Ramos (cell line): ENCODE measurements around the gene DCDC1.
"Not testable (repeated sequence)": the region's sequence is repeated elsewhere in the genome, so short reads cannot be mapped to it uniquely, and the experiment has no call there.

Source experiments
- in situ Hi-C: fragments of 300-500 bp; cut with MboI; formaldehyde crosslinking; loops from one replicate; pipeline ENCODE4 v1.14.3; 2022; ENCODE audit warnings: low sequenced_read_pairs; ENCODE audit not compliant: unreplicated experiment

DCDC1 gene

DNA sequence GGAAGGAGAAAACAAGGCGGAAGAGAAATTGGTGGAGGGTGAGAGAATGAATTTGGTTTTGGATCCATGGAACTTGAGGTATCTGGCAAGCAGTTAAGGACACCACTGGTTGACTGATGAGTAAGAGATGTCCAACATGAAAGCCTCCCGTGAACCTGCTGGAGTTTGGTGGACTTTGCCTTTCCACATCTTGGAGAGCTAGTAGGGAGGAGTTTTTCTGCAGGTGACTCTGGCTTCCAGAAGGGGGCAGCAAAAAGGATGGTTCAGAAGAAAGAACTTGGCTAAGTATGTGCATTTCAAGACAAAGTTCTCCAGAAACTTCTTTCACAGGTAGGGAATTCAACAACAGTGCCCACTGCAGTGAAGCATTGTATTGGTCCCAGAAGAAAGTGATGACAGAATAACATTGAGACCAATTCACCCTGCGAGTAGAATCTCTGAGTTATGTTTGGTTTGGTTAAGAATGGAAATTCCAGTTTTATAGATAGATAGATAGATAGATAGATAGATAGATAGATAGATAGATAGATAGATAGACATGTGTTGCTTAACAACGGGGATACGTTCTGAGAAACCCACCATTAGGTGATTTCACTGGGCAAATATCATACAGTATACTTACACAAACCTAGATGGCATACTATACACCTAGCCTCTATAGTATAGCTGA, 28.5 kb downstream of the DCDC1 start:
- in situ Hi-C loops, result no loop called here

DNA sequence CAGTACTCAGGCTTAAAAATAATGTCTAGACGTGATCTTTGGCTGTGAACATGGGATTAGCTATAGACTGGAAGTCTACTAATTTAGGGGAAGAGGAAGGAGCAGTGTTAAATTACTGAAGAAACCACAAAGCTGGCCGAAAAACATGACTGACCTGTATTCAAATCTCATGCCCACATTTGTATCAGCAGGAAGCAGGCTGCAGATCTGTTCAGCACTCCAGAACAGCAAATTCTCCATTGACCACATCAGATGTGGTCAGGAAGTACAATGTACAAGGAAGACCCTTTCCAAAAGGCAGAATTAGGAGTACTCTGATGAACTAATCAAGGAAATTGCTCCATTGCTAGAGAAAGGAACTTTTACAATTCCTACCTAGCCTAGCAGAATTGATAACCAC, 31.7 kb downstream of the DCDC1 start:
- in situ Hi-C loops, result no loop called here

DNA sequence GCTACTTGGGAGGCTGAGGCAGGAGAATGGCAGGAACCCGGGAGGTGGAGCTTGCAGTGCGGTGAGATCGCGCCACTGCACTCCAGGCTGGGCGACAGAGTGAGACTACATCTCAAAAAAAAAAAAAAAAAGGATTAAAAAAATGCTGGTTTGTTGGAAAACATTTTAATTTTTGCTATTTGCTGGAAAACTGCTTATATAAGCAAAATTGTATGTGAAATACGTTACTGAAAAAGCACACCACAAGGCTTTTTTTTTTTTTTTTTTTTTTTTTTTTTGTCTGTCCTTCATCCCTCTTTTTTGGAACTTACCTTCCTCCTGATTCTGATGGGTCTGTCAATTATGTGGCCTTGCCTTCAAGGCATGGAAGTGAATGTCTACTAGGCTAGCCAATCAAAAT, 40.8 kb downstream of the DCDC1 start:
- in situ Hi-C loops, result no loop called here

DNA sequence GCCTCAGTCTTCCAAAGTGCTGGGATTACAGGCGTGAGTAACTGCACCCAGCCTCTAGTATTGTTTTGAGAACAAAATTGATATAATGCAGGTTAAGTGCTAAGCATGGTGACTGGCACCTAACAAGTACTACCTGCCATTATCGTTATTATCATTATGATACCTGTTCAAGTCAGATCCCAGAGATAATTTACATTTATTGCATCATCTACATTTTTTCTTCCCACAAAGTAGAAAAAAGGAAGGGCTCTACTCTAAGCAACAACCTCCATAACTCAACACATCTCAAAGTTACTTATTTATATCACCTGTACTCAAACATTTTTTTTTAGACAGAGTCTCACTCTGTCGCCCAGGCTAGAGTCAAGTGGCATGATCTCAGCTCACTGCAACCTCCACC, 42.1 kb downstream of the DCDC1 start:
- in situ Hi-C loops, result no loop called here

DNA sequence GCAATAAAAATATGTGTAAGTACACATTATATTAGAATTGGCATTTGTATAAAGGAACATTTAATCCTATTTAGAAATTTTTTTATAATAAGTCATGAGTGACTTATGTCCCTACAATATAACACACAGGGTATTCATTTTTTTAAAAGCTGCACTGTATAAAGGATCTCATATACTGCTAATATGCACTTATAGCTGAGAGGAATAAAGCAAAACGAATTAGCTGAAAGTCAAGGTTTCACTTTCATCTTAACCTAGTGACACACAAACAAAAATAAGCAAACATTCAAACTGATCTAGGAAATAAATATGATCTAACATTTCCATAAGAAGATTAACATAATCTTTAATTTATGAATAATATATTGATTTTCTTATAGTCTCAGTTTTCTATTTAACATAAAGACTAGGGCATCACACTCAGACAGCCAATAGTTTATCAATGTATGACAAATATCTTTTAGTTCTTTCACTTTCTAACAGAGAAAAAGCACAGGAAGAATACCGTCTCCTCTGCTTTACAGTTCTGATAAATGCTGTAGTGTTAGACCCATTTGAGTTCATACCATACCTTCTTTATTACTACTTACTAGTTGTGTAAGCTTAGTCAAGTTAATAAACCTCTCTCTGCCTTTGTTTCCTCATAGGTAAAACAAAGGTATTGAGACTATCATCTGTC, 42.9 kb downstream of the DCDC1 start:
- in situ Hi-C loops, result no loop called here

DNA sequence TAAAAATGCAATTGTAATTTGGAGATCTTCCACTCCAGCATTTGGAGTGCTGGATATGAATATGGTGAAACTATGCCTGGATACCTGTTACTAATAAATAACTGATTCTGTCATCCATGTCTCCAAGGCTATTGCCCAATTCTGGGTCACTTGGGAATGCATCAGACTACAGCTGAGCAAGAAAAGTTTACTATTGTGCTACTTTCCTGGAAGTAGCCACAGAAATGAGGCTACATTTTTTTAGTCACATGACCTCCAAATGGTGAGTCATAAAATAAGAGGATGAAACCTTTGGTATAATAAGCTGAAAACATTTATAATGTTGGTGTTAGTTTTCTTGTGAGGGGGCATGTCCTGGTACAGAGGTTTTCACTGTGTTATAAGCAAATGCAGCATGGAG, 44.4 kb downstream of the DCDC1 start:
- in situ Hi-C loops, result no loop called here

DNA sequence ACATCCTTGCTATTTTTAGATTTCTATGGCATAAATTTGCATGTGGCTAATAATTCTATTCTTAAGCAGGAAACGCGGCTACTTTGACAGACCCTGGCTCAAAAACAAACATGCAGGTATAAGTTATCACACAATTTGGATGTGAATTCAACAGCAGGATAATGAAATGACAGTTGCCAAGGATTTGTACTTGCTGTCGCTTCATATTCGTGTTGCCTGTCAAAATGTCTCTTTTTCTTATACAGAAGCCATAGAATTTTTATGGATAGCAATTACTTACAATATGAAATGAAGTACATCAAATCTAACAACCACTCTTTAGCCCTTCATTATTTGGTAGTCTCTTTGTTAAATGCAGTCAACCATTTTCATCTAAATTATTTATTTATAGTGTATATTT, 46.4 kb downstream of the DCDC1 start:
- in situ Hi-C loops, result no loop called here

DNA sequence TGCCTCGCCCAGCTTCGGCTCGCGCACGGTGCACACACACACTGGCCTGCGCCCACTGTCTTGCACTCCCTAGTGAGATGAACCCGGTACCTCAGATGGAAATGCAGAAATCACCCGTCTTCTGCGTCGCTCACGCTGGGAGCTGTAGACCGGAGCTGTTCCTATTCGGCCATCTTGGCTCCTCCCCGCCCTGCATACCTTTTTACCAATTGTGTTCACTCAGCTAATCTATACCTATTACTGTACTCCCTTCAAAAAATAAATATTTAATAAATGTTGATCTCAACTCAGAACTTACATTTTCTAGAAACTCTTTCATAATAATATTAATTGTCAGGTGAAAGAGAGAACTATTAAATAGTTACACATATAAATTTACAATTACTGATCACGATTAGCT, 48.0 kb downstream of the DCDC1 start:
- in situ Hi-C loops, result not testable (repeated sequence)

DNA sequence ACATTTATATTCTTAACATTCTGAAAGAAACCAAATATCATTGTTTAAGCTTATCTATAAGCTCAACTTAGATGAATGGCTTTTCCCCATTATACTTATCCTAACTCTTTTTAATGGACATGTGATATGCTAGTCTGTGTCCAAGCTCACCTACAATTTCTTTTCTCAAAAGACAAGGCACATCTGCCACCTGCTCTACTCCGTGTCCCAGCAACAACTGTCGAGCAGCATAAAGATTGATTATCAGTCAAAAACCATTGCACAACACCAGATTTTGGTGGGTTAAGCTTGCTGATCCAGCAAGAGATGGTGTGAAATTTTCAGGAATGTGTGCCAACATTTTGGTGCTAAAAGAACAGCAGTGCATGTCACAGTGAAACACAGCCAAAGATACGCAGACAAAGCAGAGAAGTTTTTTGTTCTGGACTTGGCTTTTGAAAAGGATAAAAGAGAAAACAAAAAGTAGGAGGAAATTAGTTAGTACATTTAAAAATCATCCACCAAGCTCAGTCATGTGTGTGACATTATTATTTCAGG, 65.8 kb downstream of the DCDC1 start:
- in situ Hi-C loops, result no loop called here

DNA sequence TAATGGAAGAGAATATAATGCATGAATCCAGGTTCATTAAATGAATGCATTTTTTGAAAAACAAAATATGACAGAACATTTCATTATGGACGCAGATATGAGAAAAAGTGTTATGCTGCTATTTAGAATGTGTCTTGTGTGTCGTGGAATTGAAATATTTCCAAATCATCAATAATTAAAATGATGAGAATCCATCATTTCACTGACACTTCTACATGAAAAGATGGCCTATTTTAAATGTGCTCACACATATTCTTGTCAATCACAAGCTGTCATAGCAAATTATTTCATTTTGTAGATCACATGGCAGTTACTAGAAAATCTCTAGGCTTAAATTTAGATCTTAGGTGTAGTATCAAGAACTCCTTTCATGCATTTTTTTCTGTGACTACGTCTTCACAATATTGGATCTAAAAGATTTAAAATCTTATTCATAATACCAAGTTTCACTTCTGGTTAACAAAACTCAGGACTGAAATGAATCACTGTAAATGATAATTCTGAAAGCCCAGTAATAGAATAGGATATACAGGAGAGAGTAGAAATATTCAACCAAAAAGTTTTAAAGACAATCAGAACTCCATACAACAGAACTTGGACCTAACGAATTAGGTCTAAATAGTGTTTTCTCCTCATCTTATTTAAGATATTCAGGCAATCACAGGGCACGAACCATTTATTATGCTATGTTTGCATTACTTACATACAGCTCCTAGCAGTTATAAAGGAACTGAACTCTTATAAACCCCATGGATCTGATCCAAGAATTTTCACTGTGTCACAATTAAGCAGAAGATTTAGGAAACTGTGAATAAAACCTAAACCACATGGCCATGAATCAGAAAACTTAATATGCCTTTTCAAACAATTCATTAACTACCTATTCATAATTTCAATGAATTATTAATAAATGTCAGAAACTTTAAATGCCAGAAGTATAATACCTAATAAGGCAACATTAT, 67.7 kb downstream of the DCDC1 start:
- in situ Hi-C loops, result no loop called here

DNA sequence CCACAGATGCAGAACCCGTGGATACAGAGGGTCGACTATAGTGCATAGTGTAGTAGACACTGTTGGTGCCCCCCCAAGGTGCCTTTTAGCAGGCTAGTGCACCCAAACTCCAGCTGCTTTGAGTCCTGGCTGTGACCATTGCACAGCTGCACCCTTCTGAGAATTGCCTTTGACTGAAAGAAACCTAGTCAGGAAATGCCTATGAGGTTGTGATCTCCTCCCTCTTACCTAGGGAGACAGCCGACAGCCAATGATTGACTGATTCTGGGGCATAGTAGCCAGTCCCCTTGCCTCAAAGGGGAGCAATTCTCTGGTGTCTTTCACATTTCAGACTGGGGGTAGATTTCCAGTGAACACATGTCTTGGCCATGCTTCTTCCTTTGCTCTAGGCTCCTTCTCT, 74.2 kb downstream of the DCDC1 start:
- in situ Hi-C loops, result no loop called here

DNA sequence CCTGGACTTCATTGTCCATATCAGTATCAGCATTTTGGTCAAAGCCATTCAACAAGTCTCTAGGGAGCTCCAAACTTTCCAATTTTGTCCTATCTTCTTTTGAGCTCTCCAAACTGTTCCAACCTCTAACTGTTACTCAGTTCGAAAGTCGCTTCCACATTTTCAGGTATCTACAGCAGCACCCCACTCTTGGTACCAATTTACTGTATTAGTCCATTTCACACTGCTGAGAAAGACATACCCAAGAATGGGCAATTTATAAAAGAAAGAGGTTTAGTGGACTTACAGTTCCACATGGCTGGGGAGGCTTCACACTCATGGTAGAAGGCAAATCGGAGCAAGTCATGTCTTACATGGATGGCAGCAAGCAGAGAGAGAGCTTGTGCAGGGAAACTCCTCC, 96.0 kb downstream of the DCDC1 start:
- in situ Hi-C loops, result not testable (repeated sequence)

DNA sequence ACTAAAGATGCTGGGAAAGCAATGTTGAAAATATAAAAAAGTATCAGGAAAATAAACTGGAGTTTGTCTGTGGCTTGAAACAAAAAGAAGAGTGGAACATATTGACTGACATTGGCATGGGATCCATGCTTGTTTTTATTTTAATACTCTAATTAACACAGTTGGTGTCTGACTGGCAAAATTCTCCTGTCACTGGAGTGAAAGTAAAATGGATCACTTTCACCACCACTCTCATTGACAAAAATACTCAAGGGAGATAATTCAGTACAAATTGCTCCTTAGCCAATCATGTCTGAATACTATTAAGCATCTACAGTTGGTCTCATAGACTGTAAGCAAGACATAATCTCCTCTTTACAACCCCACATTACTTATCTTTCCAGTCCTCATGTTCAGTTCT, 101.8 kb downstream of the DCDC1 start:
- in situ Hi-C loops, result no loop called here

DNA sequence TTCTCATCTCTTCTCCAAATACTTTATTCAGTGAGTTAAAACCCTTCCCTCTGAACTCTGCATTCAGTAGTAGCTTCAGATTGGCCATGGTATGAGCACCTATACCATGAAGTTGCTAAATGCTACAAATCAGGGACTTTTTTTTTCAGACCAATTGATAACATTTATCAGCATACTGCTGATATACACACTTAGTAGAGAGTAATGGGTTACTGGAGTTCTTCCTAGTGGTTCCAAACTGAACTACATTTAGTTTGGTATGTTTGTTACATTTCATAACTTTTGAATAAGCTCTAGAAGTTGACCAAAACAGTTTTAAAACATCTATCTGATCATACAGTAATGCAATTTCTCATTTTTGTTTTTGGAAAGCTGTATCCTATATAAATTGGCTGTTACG, 104.7 kb downstream of the DCDC1 start:
- in situ Hi-C loops, result no loop called here

DNA sequence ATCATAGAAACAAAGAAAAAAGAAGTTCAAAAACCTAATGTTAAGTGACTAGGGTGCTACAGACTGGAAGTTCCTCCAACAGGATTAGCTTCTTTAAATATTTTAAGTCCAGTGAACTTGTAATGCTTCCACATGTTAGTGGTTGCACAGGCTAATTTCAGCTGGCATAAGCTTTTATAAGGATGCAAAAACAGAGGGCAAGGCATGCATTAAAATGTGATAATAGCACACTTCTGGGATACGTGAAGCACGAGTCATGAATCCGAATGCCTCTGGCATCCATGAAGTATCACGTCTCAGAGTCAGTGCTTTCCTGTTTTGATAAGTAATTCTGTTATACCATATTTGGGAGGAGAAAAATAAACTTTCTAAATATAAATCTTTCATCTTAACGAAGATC, 106.8 kb downstream of the DCDC1 start:
- in situ Hi-C loops, result no loop called here

DNA sequence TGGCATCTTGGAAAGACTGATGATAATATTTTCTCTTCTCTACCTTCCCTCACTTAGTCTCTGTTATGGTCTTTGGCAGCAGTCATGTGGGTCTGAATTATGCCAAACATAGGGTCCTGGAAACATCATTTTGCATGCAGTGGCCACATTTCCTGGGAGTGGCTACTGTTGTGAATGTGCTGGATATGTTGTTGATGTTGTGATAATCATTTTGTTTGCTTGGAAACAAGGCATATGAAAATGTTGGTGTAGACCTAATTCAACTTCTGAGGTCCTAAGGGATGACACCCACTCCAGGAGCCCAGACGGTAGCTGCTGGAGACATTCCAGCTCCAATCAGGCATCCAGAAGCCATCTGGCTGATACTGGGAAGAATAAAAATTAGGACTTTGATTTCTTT, 109.7 kb downstream of the DCDC1 start:
- in situ Hi-C loops, result no loop called here

DNA sequence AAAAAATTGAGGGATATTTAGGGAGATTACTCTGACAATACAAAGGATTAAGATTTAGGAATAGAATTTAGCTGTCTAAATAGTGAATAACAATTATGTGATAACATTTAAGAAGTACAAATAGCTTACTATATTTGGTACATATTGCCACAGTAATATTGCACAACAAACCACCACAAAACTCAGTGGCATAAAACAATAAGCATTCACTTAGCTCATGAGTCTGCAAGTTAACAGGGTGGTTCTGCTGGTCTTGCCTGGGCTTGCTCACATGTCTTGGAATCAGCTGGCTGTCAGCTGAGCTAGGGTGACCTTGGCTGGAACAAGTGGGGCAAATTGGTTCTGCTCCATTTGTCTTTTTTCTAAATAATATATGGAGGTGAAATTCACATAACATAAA, 115.1 kb downstream of the DCDC1 start:
- in situ Hi-C loops, result no loop called here

DNA sequence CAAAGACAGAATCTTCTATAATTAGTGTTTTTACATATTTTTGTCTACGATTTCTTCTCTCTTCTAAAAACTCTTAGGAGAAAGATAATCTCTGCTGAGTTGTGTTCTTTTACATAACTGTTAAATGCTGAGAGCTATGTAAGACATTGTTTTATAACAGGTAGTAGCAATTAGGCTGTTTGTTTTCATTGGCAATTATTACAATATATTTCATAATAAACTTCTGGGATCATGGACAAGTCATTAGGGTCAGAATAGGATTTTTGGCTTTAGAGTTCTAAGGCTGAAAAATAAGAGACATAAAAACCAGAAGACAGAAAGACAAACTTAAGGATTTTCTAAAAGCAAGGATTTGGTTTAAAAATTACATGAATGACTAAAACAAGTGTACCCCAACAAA, 120.8 kb downstream of the DCDC1 start:
- in situ Hi-C loops, result no loop called here

DNA sequence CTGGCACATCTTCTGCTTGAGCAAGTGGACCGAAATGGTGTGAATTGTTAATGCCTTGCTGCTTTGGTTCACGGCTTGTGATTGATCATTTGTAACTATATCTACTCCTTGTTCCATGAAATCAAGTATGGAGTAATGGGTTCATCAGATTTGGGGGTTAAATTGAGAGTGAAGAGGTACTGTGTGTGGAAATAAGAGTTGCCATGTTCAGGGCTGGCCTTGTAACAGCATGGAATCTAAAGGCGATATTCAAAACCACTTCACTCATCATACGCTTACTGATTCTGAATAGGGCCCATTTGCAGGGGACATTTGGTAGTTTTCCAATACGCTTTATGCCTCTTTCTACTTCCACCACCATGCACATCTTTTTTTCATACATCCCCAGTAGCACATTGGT, 122.2 kb downstream of the DCDC1 start:
- in situ Hi-C loops, result no loop called here

DNA sequence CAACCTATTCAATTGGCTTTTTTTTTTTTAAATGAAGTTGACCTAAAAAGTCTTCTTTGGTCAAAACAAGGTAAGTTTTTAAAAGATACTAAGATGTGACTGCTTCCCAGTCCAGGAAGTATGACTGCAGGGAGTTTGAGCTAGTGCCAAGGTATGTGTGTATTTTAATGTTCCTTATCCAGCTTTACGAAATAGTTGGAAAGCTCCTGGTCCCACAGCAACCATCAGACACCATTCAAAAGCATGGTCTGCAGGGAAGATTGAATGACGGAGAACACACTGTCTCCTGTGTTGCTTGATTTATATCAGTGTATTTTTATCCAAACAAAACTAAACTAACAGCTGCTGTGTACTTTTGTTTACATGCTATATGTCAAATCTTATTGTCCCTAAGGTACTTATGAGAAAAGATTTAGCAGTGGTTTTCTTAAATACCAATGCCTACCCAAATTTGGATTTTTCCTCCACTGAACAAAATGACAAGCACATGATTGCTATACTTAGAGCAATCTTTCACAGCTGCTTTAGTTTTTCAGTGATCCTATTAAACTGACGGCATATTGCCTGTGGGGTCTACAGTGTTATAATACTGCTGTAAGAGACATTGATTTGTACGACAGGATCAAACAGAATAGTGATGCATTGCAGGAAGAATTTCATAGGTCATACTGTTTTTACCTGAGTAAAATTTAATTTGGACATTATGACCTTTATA, 122.9 kb downstream of the DCDC1 start:
- in situ Hi-C loops, result no loop called here
